ENCODE data around the gene EXOC1. TPM values are rescaled to one million over a fixed set of nuclear protein-coding genes. Genes with fewer than 3 reads are reported as not detected.
"Not testable (repeated sequence)": the region's sequence is repeated elsewhere in the genome, so short reads cannot be mapped to it uniquely, and the experiment has no call there.

The EXOC1 gene
- total RNA-seq, 1 donor from 2014 or later = 102 TPM

DNA sequence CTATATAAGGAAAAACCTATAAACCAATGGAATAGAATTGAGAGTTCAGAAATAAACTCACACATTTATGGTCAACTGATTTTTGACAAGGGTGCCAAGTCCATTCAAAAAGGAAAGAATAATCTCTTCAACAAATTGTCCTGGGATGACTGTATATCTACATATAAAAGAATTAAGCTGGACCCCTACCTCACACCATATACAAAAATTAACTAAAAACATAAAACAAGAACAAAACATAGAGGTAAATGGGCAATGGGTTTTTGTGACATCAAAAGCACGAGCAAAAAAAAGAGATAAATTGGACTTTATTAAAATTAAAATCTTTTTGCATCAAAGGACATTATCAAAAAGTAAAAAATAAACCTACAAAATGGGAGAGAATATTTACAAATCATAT is 15.5 kb upstream of the EXOC1 start:
- H3K4me3 Mint-ChIP-seq (ENCODE audit: unreplicated experiment) = no peak overlapping the region
- no peak overlapping the region for H3K27ac Mint-ChIP-seq (ENCODE audit: unreplicated experiment)

DNA sequence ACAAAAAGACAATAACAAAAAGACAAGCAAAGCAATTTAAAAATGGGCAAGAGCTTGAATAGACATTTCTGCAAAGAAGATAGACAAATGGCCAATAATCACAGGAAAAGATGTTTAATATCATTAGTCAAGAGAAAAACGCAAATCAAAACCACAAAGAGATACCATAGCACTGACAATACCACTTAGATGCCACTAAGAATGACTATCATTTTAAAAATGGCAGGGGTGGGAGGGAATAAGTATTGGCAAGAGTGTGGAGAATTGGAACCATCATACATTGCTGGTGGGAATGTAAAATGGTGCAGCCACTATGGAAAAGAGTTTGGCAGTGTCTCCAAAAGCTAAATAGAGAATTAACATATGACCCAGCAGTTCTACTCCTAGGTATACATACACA is 15.1 kb upstream of the EXOC1 start:
- peaks cover 4% of the 10 kb centered on the region for H3K4me1 Mint-ChIP-seq (ENCODE audit: low read depth, unreplicated experiment)
- no peak overlapping the region for H3K27ac Mint-ChIP-seq (ENCODE audit: unreplicated experiment)
- peaks cover 6% of the 10 kb centered on the region for H3K9me3 Mint-ChIP-seq (ENCODE audit: unreplicated experiment)
- DNase-seq = no peak
- no peak overlapping the region for H3K4me3 Mint-ChIP-seq (ENCODE audit: unreplicated experiment)
- H3K27me3 Mint-ChIP-seq (ENCODE audit: unreplicated experiment) = no peaks in the 10 kb centered on the region
- peaks cover 17% of the 10 kb centered on the region for H3K36me3 Mint-ChIP-seq (ENCODE audit: unreplicated experiment)
- TF ChIP-seq CTCF (IDR thresholded peaks at IDR 0.05; ENCODE audit: partially characterized antibody, unreplicated experiment) = no peak

More for the DNA sequence above, 15.5 kb upstream of the EXOC1 start:
- Mint-ChIP-seq H3K36me3 (ENCODE audit: unreplicated experiment) (peaks cover 17% of the 10 kb centered on the region), H3K9me3 (ENCODE audit: unreplicated experiment) (peaks cover 5% of the 10 kb centered on the region), H3K4me1 (ENCODE audit: low read depth, unreplicated experiment) (peaks cover 4% of the 10 kb centered on the region), H3K27me3 (ENCODE audit: unreplicated experiment) (no peaks in the 10 kb centered on the region)
- no peak for TF ChIP-seq CTCF (IDR thresholded peaks at IDR 0.05; ENCODE audit: partially characterized antibody, unreplicated experiment)
- DNase-seq = no peak

DNA sequence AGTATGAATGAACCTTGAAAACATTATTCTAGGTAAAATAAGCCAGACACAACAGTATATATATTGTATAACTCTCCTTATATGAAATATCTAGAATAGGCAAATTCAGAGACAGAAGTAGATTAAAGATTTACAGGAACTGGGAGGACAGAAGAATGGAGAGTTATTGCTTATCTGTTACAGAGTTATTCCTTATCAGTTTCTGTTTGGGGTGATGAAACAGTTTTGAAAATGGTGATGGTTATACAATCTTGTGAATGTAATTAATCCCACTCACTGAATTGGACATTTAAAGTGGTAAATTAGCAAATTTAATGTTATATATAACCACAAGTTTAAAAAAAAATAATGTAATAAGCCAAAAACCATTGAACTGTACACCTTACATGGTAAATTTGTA is 14.5 kb upstream of the EXOC1 start:
- Mint-ChIP-seq H3K27ac (ENCODE audit: unreplicated experiment) (no peak overlapping the region), H3K9me3 (ENCODE audit: unreplicated experiment) (peaks cover 6% of the 10 kb centered on the region), H3K27me3 (ENCODE audit: unreplicated experiment) (no peaks in the 10 kb centered on the region), H3K4me3 (ENCODE audit: unreplicated experiment) (no peak overlapping the region), H3K36me3 (ENCODE audit: unreplicated experiment) (peaks cover 17% of the 10 kb centered on the region), H3K4me1 (ENCODE audit: low read depth, unreplicated experiment) (peaks cover 4% of the 10 kb centered on the region)
- no peak for TF ChIP-seq CTCF (IDR thresholded peaks at IDR 0.05; ENCODE audit: partially characterized antibody, unreplicated experiment)
- no peak for DNase-seq

GRCh38 chr4:55840956-55841355 is 12.5 kb upstream of the EXOC1 start:
- Mint-ChIP-seq H3K36me3 (ENCODE audit: unreplicated experiment) (peaks cover 17% of the 10 kb centered on the region), H3K27me3 (ENCODE audit: unreplicated experiment) (no peaks in the 10 kb centered on the region), H3K4me3 (ENCODE audit: unreplicated experiment) (no peak overlapping the region)

DNA sequence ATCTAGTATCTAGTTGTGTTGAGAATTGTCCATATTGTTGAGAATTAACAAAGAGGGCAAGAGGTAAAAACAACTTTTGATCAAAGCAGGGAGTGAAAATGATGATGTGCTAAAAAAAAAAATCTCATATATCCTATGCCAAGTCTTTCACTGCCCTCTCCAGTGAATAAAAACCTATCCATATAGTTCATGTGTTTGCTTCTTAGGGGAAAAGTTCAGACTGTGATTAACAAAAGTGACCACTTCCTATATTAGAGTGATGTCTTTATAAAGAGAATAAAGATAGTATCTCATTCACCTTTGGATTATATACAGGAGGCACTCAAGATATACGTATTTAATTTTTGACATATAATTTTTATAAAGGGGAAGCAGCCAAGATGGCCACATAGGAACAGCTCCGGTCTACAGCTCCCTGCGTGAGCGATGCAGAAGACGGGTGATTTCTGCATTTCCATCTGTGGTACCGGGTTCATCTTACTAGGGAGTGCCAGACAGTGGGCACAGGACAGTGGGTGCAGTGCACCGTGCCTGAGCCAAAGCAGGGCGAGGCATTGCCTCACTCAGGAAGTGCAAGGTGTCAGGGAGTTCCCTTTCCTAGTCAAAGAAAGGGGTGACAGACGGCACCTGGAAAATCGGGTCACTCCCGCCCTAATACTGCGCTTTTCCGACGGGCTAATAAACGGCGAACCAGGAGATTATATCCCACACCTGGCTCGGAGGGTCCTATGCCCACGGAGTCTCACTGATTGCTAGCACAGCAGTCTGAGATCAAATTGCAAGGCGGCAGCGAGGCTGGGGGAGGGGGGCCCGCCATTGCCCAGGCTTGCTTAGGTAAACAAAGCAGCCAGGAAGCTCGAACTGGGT is 11.8 kb upstream of the EXOC1 start:
- Mint-ChIP-seq H3K27ac (ENCODE audit: unreplicated experiment) (peak overlapping the region; percentile 86), H3K36me3 (ENCODE audit: unreplicated experiment) (peaks cover 17% of the 10 kb centered on the region)
- not testable (repeated sequence) for H3K4me1 Mint-ChIP-seq (ENCODE audit: low read depth, unreplicated experiment); H3K27me3 Mint-ChIP-seq (ENCODE audit: unreplicated experiment); H3K9me3 Mint-ChIP-seq (ENCODE audit: unreplicated experiment); H3K4me3 Mint-ChIP-seq (ENCODE audit: unreplicated experiment)
- peak; percentile 14 for DNase-seq

More at GRCh38 chr4:55840956-55841355, 12.5 kb upstream of the EXOC1 start:
- Mint-ChIP-seq H3K27ac (ENCODE audit: unreplicated experiment) (no peak overlapping the region), H3K4me1 (ENCODE audit: low read depth, unreplicated experiment) (no peaks in the 10 kb centered on the region), H3K9me3 (ENCODE audit: unreplicated experiment) (peaks cover 6% of the 10 kb centered on the region)
- no peak for DNase-seq
- no peak for TF ChIP-seq CTCF (IDR thresholded peaks at IDR 0.05; ENCODE audit: partially characterized antibody, unreplicated experiment)

DNA sequence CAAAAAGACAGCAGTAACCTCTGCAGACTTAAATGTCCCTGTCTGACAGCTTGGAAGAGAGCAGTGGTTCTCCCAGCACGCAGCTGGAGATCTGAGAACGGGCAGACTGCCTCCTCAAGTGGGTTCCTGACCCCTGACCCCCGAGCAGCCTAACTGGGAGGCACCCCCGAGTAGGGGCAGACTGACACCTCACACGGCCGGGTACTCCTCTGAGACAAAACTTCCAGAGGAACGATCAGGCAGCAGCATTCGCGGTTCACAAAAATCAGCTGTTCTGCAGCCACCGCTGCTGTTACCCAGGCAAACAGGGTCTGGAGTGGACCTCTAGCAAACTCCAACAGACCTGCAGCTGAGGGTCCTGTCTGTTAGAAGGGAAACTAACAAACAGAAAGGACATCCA is 11.1 kb upstream of the EXOC1 start:
- H3K9me3 Mint-ChIP-seq (ENCODE audit: unreplicated experiment); H3K4me1 Mint-ChIP-seq (ENCODE audit: low read depth, unreplicated experiment); H3K27me3 Mint-ChIP-seq (ENCODE audit: unreplicated experiment); H3K27ac Mint-ChIP-seq (ENCODE audit: unreplicated experiment); DNase-seq; H3K4me3 Mint-ChIP-seq (ENCODE audit: unreplicated experiment): not testable (repeated sequence)
- H3K36me3 Mint-ChIP-seq (ENCODE audit: unreplicated experiment) = peaks cover 17% of the 10 kb centered on the region

All from glutamatergic neuron (in vitro differentiated cells).